ENCODE results near the gene NRAP.

The NRAP gene

GRCh38 chr10:113557903-113558321 is 105.9 kb downstream of the NRAP start:
- DNase-seq, result no peak

GRCh38 chr10:113557424-113557862 is 106.4 kb downstream of the NRAP start:
- DNase-seq, result no peak

- no peak for DNase-seq
Measured at GRCh38 chr10:113555751-113556150, 108.1 kb downstream of the NRAP start.

GRCh38 chr10:113555245-113555644 is 108.6 kb downstream of the NRAP start:
- no peak for DNase-seq

- DNase-seq, result no peak
Measured at GRCh38 chr10:113554214-113554613, 109.6 kb downstream of the NRAP start.

- DNase-seq, result no peak
Measured at GRCh38 chr10:113553149-113553548, 110.7 kb downstream of the NRAP start.

GRCh38 chr10:113552701-113553100 is 111.1 kb downstream of the NRAP start, which contains the start of gene HABP2:
TSS of gene HABP2 (plus strand) at chr10:113553053. CDS start at chr10:113553122, 69 bp downstream.
- no peak for DNase-seq

- DNase-seq, result no peak
Measured at GRCh38 chr10:113552014-113552413, 111.8 kb downstream of the NRAP start.

GRCh38 chr10:113550365-113550764 is 113.5 kb downstream of the NRAP start:
- DNase-seq, result no peak

- no peak for DNase-seq
Measured at GRCh38 chr10:113549856-113550255, 114.0 kb downstream of the NRAP start.

GRCh38 chr10:113547426-113547825 is 116.4 kb downstream of the NRAP start:
- no peak for DNase-seq

- DNase-seq, result no peak
Measured at GRCh38 chr10:113544392-113544791, 119.4 kb downstream of the NRAP start.

GRCh38 chr10:113543107-113543955 is 120.5 kb downstream of the NRAP start:
- DNase-seq, result no peak

- DNase-seq, result no peak
Measured at GRCh38 chr10:113541549-113541927, 122.3 kb downstream of the NRAP start.

- DNase-seq, result no peak
Measured at GRCh38 chr10:113540845-113541548, 122.8 kb downstream of the NRAP start.

- no peak for DNase-seq
Measured at GRCh38 chr10:113539789-113540188, 124.1 kb downstream of the NRAP start.

All from NCI-H226 (cell line).